Keratinocyte (primary cell): ENCODE results near the gene HPSE. TPM values are rescaled to one million over a fixed set of nuclear protein-coding genes. Genes with fewer than 3 reads are reported as not detected.

ENCODE experiments used
- DNase-seq: peaks from one replicate; pipeline ENCODE4 v3.0.0-alpha.2; 2011; ENCODE audit warnings: low read depth, missing footprints, low spot score
- FAIRE-seq: peaks from 2 replicates; lab custom pipeline; 2011; peaks lifted over from hg19 to GRCh38; lab: Jason Lieb, UNC
- H2AFZ ChIP-seq: 2 replicates; pipeline ENCODE4 v1.6.0; 2012; ENCODE audit warnings: low read length, control low read depth, inconsistent platforms; ENCODE audit not compliant: control insufficient read depth
- H3K27ac ChIP-seq: 2 replicates; pipeline ENCODE4 v1.5.1; 2011; ENCODE audit warnings: low read length; ENCODE audit not compliant: control insufficient read depth, insufficient read depth
- H3K27me3 ChIP-seq: 3 replicates; pipeline ENCODE4 v1.6.0; 2011; ENCODE audit warnings: low read length; ENCODE audit not compliant: control insufficient read depth, insufficient read depth; ENCODE audit errors: extremely low read depth
- H3K36me3 ChIP-seq, 2 experiments: 2 replicates in 1 of 2; 3 replicates in 1 of 2; pipeline ENCODE4 v1.5.1; 2011; ENCODE audit warnings: low read length in 2 of 2, mild to moderate bottlenecking in 1 of 2; ENCODE audit not compliant: control insufficient read depth in 2 of 2, insufficient read depth in 2 of 2; ENCODE audit errors: extremely low read depth in 1 of 2
- H3K4me1 ChIP-seq: 3 replicates; pipeline ENCODE4 v1.5.1; 2011; ENCODE audit warnings: low read length; ENCODE audit not compliant: control insufficient read depth, insufficient read depth; ENCODE audit errors: extremely low read depth
- H3K4me2 ChIP-seq: 3 replicates; pipeline ENCODE4 v1.6.0; 2011; ENCODE audit warnings: low read depth, low read length; ENCODE audit not compliant: control insufficient read depth, insufficient read depth; ENCODE audit errors: extremely low read depth
- H3K4me3 ChIP-seq, 3 experiments: fragments of 200-600 bp in 1 of 3; sonication (generic) in 1 of 3; 2 replicates in 2 of 3; 3 replicates in 1 of 3; pipeline ENCODE4 v1.5.1; 2011 to 2016; ENCODE audit warnings: low read length in 3 of 3, mild to moderate bottlenecking in 3 of 3, control low read depth in 2 of 3, inconsistent platforms in 1 of 3, low read depth in 1 of 3, mixed read lengths in 1 of 3, mixed run types in 1 of 3, moderate library complexity in 1 of 3; ENCODE audit not compliant: control insufficient read depth in 2 of 3, insufficient read depth in 2 of 3; ENCODE audit errors: extremely low read depth in 1 of 3
- H3K79me2 ChIP-seq: 2 replicates; pipeline ENCODE4 v1.6.0; 2012; ENCODE audit warnings: low read length; ENCODE audit not compliant: control insufficient read depth, insufficient read depth
- H3K9ac ChIP-seq: 3 replicates; pipeline ENCODE4 v1.6.0; 2011; ENCODE audit warnings: low read length; ENCODE audit not compliant: control insufficient read depth, insufficient read depth; ENCODE audit errors: extremely low read depth
- H3K9me1 ChIP-seq: 3 replicates; pipeline ENCODE4 v1.6.0; 2011; ENCODE audit warnings: low read length; ENCODE audit not compliant: control insufficient read depth, insufficient read depth; ENCODE audit errors: extremely low read depth
- H3K9me3 ChIP-seq: 2 replicates; pipeline ENCODE4 v1.5.1; 2012; ENCODE audit warnings: low read depth, low read length; ENCODE audit not compliant: control insufficient read depth
- H4K20me1 ChIP-seq: 3 replicates; pipeline ENCODE4 v1.6.0; 2011; ENCODE audit warnings: low read length; ENCODE audit not compliant: control insufficient read depth, insufficient read depth; ENCODE audit errors: extremely low read depth
- EZH2 ChIP-seq: IDR thresholded peaks from one replicate; pipeline ENCODE4 v1.6.1; 2012; ENCODE audit warnings: inconsistent platforms, mild to moderate bottlenecking, low read length, moderate library complexity
- dilution Hi-C: fragments of 300-500 bp; cut with MboI; formaldehyde crosslinking; loops from one replicate; pipeline ENCODE4 v1.7.0; 2020; ENCODE audit warnings: low sequenced_read_pairs; ENCODE audit not compliant: extremely low pct_ligation_motif_present
- polyA plus RNA-seq, 5 experiments: library from polyadenylated mRNA; depleted of rRNA in 3 of 5; stranded (reverse) in 3 of 5; stranded (forward) in 1 of 5; unstranded in 1 of 5; fragments of >200 nt; gene quantifications; 1 replicate in 1 of 5; 2 replicates in 3 of 5; 3 replicates in 1 of 5; pipeline versions ENCODE4 v1.2.1 to v1.2.3, GENCODE V29; 2011 to 2012; ENCODE audit warnings: missing spikeins in 2 of 5, low read depth in 1 of 5, low replicate concordance in 1 of 5
- TF ChIP-seq, protein P1 (sequence below), 3 experiments: IDR thresholded peaks in 1 of 3; conservative IDR thresholded peaks in 1 of 3; optimal IDR thresholded peaks in 1 of 3; 2 replicates in 2 of 3; 3 replicates in 1 of 3; pipeline versions ENCODE3 to v1.5.1; 2011; ENCODE audit warnings: low read length in 3 of 3, mild to moderate bottlenecking in 3 of 3, moderate library complexity in 2 of 3, control low read depth in 1 of 3, inconsistent platforms in 1 of 3; ENCODE audit not compliant: insufficient read depth in 2 of 3; ENCODE audit errors: extremely low read depth in 1 of 3

The HPSE gene
- polyA plus RNA-seq, 1 donor (not counting 4 experiments of a cell fraction or from before 2014, with no cell fraction given), result 5.7 TPM

DNA sequence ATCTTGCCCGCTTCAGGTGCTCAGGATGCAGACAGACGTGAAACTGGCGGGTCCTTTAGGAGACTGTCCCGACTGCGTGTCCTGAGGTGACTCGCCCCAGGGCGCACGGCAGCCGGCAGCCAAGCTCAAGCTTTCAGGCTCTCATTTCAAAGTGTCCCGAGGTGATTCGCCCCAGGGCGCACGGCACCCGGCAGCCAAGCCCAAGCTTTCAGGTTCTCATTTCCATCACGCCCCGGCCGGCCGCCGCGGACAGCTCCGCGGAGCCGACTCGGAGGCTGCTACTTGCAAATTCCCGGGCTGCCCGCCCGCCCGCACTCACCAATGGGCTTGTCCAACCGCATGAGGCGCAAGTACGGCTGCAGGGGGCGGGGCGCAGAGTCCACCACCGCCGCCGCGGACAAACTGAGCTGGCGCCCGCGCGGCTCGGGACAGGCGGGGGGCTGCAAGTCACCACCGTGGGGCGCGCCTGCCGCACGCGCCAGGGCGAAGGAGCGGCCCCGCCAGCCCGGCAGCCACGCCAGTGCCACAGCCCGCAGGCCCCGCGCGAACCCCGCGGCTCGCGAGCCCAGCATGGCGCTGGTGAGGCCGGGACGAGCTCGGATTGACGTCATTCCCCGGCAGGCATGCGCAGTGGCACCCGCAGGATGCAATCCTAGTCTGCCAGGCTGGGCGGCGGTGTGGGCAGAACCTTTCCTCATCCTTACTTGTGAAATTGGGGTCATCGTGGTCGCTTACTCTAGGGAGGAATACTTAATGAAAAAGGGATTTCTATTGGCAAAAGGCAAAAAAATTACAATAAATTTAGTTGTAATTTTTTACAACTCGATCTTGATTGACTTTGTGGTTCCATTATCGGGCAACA lies 50.2 kb downstream of the HPSE start, which contains the start of gene COQ2:
TSS of gene COQ2 (minus strand) at position 606 of the 862 bp plus-strand sequence. CDS start at position 572, 34 bp downstream.
- dilution Hi-C loops, result no loop called here
- H4K20me1 ChIP-seq, result no peaks in the 10 kb centered on the region
- FAIRE-seq, result no peak
- peak; percentile 44 for DNase-seq
- H3K79me2 ChIP-seq, result peaks cover 16% of the 10 kb centered on the region
- peak within 1 kb of the TSS; percentile 72 for H3K4me2 ChIP-seq
- peak within 1 kb of the TSS; percentile 77 for H3K27ac ChIP-seq
- no peak for TF ChIP-seq EZH2
- TF ChIP-seq, protein P1, sequence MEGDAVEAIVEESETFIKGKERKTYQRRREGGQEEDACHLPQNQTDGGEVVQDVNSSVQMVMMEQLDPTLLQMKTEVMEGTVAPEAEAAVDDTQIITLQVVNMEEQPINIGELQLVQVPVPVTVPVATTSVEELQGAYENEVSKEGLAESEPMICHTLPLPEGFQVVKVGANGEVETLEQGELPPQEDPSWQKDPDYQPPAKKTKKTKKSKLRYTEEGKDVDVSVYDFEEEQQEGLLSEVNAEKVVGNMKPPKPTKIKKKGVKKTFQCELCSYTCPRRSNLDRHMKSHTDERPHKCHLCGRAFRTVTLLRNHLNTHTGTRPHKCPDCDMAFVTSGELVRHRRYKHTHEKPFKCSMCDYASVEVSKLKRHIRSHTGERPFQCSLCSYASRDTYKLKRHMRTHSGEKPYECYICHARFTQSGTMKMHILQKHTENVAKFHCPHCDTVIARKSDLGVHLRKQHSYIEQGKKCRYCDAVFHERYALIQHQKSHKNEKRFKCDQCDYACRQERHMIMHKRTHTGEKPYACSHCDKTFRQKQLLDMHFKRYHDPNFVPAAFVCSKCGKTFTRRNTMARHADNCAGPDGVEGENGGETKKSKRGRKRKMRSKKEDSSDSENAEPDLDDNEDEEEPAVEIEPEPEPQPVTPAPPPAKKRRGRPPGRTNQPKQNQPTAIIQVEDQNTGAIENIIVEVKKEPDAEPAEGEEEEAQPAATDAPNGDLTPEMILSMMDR (optimal IDR thresholded peaks at IDR 0.05 in 1 of 3, IDR thresholded peaks at IDR 0.05 in 1 of 3, conservative IDR thresholded peaks at IDR 0.05 in 1 of 3; ENCODE audit: extremely low read depth in 1 of 3, insufficient read depth in 2 of 3, low read length in 3 of 3), result peak in 1 of 3 experiments; percentile 56
- H3K9me3 ChIP-seq, result no peaks in the 10 kb centered on the region
- no peaks in the 10 kb centered on the region for H3K27me3 ChIP-seq
- H3K9me1 ChIP-seq, result no peaks in the 10 kb centered on the region
- no peaks in the 10 kb centered on the region for H3K36me3 ChIP-seq
- peak within 1 kb of the TSS; percentile 82 for H3K9ac ChIP-seq
- peaks cover 31% of the 10 kb centered on the region for H3K4me1 ChIP-seq
- H2AFZ ChIP-seq, result peak within 1 kb of the TSS; percentile 94
- H3K4me3 ChIP-seq, result peak within 1 kb of the TSS; percentile 67 to 85 (median 83)

DNA sequence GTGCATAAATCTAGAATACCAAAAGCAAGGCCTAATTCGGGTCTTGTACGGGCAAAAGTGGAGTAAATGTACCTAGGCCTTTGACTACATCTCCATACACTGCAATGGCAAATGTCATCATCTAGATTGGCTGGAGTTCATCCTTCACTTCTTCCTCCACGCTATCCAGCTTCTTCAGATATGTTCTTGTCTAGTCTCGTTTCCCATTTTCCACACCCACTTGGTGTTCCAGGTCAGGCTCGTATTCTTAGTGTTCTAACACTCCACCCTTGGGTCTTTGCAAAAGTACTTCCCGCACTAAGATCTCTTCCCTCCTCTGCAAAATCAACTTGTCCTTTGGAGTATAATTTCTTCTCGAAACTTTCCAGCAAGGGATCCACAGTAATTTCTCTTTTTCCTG lies 51.5 kb downstream of the HPSE start:
- Histone ChIP-seq H3K9me3 (no peaks in the 10 kb centered on the region), H4K20me1 (no peaks in the 10 kb centered on the region), H3K36me3 (peaks cover 0 to 3% of the 10 kb centered on the region in 2 experiments), H3K9ac (peak overlapping the region; percentile 82), H3K4me2 (peak overlapping the region; percentile 68), H3K27me3 (no peaks in the 10 kb centered on the region), H3K4me1 (peaks cover 31% of the 10 kb centered on the region), H3K4me3 (peak overlapping the region in 2 of 3 experiments; percentile 83 to 85), H3K27ac (peak overlapping the region; percentile 77), H2AFZ (peak overlapping the region; percentile 11), H3K9me1 (no peaks in the 10 kb centered on the region), H3K79me2 (peaks cover 16% of the 10 kb centered on the region)
- FAIRE-seq, result peak; percentile 67
- dilution Hi-C loops, result no loop called here
- TF ChIP-seq, protein P1 (optimal IDR thresholded peaks at IDR 0.05 in 1 of 3, IDR thresholded peaks at IDR 0.05 in 1 of 3, conservative IDR thresholded peaks at IDR 0.05 in 1 of 3; ENCODE audit: extremely low read depth in 1 of 3, insufficient read depth in 2 of 3, low read length in 3 of 3), result no peak
- TF ChIP-seq EZH2, result no peak
- no peak for DNase-seq
